GM19463 (cell line): Measurements from ENCODE around the gene SERPINE2.

ENCODE experiments used
- ATAC-seq: cut with Tn5 transposase; IDR thresholded peaks from one replicate; pipeline ENCODE4 v1.9.1; 2021; ENCODE audit warnings: mild to moderate bottlenecking, moderate library complexity; ENCODE audit not compliant: unreplicated experiment

The SERPINE2 gene

GRCh38 chr2:224046752-224047151 lies 7.7 kb upstream of the SERPINE2 start:
- ATAC-seq: no peak

- no peak for ATAC-seq
These were observed 3.2 kb upstream of the SERPINE2 start for GRCh38 chr2:224042191-224042696.

- no peak for ATAC-seq
These were observed 2.5 kb upstream of the SERPINE2 start for GRCh38 chr2:224041554-224041953.

DNA sequence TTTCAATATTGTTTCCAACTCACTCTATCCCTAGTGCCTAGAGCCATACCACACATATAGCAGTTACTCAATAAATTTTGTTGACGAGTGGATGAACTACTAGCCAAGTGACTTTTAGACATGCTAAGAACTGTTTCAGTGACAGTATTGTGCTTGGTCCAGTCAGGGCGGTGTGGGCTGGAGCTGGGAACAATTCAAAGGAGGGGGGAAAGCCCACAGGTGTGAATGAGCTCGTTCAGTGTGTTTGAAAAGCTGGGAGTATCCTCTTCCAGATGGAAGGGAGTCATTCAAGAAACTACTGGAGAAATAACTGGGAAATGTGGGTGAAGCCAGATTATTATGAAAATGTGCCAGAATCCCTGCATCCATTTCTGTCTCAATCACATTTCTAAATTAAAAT lies 1.7 kb upstream of the SERPINE2 start:
- no peak for ATAC-seq

DNA sequence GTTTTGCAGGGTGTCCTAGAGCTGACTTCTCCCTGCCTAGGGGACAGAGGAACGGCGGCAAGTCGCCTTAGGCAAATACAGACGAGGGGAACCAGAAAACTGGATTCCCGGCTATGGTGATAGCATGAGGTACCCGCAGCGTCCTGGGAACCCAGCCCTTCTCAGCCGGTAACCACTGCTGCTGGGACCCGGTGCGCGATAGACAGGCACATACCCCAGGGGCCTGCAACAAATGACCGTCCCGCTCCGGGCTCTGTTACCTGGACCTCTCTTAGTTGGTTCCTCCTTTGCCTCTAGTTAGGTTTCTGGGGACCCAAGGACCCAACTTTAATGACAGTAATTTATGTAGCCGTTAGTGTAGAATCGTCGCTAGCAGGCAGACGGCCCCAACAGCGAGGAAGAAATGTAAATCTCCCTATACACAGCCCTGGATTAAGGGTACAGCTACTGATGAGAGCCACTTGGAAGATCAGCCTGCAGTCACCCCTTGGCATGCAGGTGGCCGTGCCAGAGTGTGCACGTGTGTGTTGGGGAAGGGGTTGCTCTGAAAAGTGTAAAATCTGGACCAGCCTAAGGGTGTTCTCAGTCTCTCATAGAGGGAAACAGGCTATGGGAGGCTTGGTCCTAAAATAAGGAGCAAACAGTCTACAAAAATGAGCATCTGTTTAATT lies 819 bp upstream of the SERPINE2 start:
- peak; percentile 8 for ATAC-seq

DNA sequence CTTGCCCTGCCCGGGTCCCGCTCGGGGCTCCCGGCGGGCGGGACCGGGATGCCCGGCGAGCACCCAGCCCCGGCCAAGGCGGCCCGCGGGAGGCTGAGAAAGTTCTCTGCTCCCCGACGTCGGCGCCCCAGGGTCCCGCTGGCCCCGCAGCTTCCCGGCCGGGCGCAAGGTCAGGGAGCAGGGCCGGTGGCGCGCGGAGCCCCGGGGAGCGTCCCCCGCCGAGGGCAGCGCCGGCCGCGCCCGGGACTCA lies 331 bp downstream of the SERPINE2 start:
- ATAC-seq: no peak

DNA sequence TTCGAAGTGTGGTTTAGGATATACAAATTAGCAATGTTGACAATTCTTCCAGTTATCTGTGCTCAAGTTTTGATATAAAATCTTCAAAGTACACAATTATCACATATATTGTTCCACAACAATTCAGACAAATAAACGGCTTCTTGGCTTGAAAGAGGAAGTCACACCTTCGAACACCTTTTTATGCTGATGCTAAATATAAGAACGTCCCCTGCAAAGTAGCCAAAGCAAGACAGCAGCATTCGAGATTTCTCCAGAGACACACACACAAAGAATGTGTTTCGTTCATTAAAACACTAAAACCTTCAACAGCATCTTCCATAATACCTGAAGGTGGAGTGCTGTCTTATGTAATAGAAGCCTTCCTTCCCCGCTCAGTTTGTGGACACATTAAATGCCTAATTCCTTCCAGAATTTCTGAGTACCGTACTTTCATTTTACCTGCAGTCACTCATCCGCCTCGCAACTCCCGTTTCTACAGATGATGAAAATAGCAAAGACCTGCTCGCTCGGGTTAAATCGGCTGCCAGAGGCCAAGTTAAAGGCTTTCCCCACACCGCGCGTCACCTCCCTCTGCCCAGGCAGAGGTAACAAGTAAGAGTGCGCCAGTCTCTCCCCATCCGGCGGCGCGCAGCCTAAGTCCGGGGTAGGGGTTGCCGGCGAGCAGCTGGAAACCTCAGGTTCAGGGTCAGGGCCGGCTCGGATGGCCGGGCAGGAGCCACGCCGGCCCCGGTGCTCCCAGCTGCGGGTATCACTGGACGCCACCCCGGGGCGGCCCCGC lies 847 bp downstream of the SERPINE2 start:
- peak; percentile 54 for ATAC-seq

DNA sequence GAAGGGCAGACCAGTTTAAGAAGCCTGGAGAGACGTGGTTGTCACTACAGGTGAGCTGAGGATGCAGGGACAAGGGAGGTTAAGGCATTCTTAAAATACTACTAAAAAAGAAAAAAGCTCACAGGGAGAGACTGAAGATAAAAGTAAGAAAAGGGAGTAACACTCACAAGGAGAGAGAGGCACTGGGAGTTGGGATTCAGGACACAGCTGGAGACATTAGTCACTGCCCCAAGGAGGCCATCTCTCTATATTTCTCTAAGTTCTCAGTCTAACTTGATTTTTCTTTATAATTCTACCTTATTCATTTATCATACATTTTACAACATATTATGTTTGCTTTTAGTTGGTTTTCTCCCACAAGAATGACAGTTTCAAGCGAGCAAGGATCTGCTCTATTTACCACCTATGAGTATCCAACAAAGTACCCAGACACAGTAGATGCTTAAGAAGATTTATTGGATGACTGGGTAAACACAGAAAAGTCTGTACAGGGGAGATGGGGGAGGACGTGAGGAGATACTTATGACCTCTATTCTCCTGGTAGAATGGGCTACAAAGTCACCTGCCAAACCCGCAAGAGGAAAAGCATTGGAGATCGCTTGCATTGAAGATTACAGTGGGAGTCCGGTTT lies 2.2 kb downstream of the SERPINE2 start:
- no peak for ATAC-seq

GRCh38 chr2:224034017-224034416 lies 5.1 kb downstream of the SERPINE2 start:
- no peak for ATAC-seq

- no peak for ATAC-seq
These were observed 5.5 kb downstream of the SERPINE2 start for GRCh38 chr2:224033601-224034000.

- no peak for ATAC-seq
These were observed 6.8 kb downstream of the SERPINE2 start for GRCh38 chr2:224032283-224032682.

DNA sequence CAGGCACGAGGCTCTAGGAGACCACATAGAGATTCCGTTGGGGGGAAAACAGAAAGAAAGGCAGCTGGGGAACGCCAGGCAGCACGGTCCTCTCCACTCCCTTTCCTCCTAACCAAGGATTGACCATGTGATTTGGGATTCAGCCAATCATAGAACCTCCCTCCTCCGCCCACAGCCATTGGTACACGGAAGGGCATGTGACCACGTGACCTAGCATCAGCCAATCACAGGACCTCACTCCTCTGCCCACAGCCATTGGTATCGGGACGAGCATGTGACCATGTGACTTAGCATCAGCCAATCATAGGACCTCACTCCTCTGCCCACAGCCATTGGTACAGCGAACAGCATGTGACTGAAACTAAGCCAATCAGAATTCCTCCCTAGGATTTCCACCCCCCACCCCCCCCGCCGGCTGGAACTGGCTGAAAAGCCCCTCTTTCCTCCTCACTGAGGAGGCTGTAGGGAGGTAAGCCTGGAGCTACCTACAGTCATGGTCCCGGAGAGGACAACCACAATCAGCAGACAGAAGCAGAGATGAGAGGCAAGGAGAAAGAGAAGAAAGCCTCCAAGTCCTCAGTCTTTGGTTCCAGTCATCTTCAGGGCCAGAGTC lies 7.6 kb downstream of the SERPINE2 start:
- ATAC-seq: no peak

DNA sequence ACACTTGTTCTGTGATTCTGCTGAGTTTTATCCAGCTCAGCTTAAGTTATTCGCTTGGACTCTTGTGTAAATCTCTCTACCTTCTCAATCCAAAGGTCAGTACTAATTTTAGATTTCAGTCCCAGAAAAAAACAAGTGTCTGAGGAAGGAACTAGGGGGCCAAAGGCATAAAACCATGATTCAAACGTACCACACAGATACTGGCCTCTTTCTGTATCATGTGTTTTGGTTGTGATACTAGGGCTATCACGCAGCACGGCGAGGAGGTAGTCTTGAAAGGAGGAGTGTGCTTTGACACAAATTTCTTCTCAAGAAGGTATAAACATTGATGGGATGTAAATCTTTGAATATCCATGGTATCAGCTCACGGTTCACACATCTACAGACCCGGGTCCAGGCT lies 8.3 kb downstream of the SERPINE2 start:
- no peak for ATAC-seq

DNA sequence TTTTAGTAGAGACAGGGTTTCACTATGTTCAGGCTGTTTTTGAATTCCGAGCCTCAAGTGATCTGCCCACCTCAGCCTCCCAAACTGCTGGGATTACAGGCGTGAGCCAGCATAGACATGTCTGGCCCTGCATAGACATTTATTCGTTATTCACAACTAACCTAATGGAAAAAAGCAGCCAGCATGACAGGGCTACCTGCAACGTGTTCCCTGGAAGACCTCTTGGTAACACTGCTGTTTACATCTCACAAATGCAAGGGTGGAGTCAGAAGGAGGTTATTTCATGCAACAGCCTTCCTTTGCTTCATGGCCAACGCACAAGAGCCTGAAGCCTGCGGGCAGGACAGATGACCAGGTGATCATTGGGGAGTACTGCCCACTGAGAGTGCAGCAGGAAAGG lies 9.2 kb downstream of the SERPINE2 start:
- ATAC-seq: no peak

- ATAC-seq: no peak
These were observed 11.2 kb downstream of the SERPINE2 start for GRCh38 chr2:224027931-224028330.

GRCh38 chr2:224027070-224027469 lies 12.0 kb downstream of the SERPINE2 start:
- no peak for ATAC-seq

DNA sequence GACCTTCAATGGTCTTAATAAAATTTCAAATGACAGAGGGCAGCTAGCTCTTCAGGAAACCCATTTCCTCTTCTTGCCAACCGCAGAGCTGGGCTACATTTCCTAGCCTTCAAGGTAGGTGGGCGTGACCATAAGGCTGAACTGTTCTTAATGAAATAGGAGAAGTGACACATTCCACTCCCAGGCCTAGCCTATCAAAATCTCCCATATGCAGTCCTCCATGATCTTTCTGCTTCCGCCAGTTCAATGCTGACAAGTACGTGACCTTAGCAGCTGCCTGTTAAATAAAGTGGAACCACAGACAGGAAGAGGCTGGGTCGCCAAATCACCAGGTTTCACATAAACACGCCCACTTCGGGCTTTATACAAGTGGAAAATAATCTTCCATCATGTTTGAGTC lies 13.2 kb downstream of the SERPINE2 start:
- peak; percentile 86 for ATAC-seq

DNA sequence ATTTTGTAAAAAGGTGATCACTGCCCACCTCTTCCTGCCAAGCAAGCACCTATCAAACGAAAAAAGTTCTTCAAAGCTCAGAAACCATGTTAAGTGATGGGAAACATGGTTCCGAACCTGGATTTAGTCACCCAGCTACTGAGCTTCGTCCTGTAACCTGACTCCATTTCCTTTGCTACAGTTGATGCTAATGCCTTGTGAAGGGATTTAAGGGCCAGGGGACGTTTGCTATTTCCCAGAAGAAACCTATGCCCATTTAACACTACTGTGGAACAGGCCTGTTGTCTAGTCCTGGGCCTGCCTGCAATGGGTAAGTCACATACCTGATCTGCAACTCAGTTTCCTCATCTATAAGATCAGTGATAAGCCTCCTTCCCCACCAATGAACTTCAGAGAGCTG lies 14.8 kb downstream of the SERPINE2 start:
- no peak for ATAC-seq

DNA sequence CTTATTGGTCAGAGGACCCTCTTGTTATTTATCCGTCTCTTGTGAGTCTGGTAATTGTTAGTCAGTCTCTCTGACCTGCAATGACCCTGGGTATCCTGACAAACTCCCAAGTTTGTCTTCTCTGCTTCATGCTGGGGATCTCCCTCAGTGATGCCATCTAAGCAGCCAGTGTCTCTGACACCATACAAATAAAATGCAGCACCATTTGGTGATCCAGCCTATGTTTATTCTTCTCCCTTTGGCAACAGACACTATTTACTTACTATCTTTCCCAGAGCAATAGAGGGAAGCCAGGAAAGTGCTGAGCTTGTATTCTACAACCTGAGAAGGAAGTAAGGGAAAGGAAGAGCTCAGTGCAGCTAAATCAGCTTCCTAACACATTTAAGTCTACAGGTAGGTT lies 15.9 kb downstream of the SERPINE2 start:
- no peak for ATAC-seq

DNA sequence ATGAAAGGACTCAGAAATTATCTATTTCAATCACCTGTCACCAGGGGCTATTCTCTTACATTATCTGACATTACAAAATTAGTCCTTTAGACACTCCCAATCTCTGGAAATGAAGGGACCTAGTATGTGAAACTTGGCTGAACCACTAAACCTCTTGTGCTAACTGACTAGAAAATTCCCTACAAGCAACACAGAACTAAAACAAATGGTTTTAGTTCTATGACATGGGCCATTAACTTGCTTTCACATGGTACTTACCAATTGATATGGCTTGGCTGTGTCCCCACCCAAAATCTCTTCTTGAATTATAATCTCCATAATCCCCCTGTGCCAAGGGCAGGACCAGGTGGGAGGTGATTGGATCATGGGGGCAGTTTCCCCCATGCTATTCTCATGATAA lies 16.6 kb downstream of the SERPINE2 start:
- ATAC-seq: peak; percentile 29

- no peak for ATAC-seq
These were observed 18.6 kb downstream of the SERPINE2 start for GRCh38 chr2:224020523-224020922.

DNA sequence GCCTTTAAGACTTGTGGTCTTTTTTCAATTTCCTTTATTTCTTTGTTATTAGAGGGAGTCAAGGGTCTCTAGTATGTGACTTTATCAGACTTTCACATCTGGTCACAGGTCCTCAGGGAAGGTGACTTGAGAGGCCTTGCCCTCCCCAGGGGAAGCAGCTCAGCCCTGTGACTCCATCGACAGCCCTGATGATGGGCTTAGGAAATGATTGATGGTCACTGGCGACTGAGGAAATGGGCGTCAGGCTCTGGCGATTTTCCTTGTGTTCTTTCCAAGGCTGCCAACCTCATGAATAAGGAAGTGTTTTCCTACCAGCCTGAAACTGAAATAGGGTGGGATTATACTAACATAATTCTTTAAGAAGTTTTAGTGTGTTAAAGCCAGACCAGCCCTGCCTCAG lies 21.1 kb downstream of the SERPINE2 start:
- no peak for ATAC-seq
